ENCODE data around the gene R3HDM2. TPM values are rescaled to one million over a fixed set of nuclear protein-coding genes. Genes with fewer than 3 reads are reported as not detected.

R3HDM2 gene
- total and polyA plus RNA-seq, 10 donors: 11.3 to 90.8 (median 53.5) TPM

GRCh38 chr12:57224278-57224972, 206.4 kb downstream of the R3HDM2 start:
- DNase-seq: no peak
- WGBS, 5 donors: 29 to 45% (median 35%) methylated on average over 30 of the region's 30 CpGs
- peaks cover 0 to 91% (median 49%) of the 10 kb centered on the region in 6 donors for H3K4me1 ChIP-seq
- peaks cover 0 to 87% (median 79%) of the 10 kb centered on the region in 7 donors for H3K27me3 ChIP-seq (replicated peaks in 1 of 7)
- TF ChIP-seq POLR2AphosphoS5 (IDR thresholded peaks at IDR 0.05) (no peak), POLR2A (IDR thresholded peaks at IDR 0.05) (no peak), CTCF (IDR thresholded peaks at IDR 0.05 in 8 of 11, conservative IDR thresholded peaks at IDR 0.05 in 3 of 11) (no peak)
- H3K4me3 ChIP-seq: peak overlapping the region in 4 of 8 donors; percentile 0 to 55 (median 12)
- H3K9me3 ChIP-seq: no peaks in the 10 kb centered on the region
- no peaks in the 10 kb centered on the region for H3K36me3 ChIP-seq
- intact Hi-C loops (cut with DNase I; ENCODE audit: low total_unique reads): no loop called here
- H3K27ac ChIP-seq: no peak overlapping the region

- Histone ChIP-seq H3K4me1 (peaks cover 0 to 82% (median 40%) of the 10 kb centered on the region in 6 donors), H3K27me3 (replicated peaks in 1 of 7) (peaks cover 0 to 96% (median 88%) of the 10 kb centered on the region in 7 donors), H3K4me3 (no peak overlapping the region), H3K36me3 (no peaks in the 10 kb centered on the region), H3K9me3 (no peaks in the 10 kb centered on the region), H3K27ac (no peak overlapping the region)
- no peak for TF ChIP-seq POLR2A (IDR thresholded peaks at IDR 0.05)
- TF ChIP-seq CTCF (IDR thresholded peaks at IDR 0.05 in 8 of 11, conservative IDR thresholded peaks at IDR 0.05 in 3 of 11): peak in 1 of 11 experiments; percentile 2
- intact Hi-C loops (cut with DNase I; ENCODE audit: low total_unique reads): no loop called here
- DNase-seq: no peak
- 39 to 49% (median 40%) methylated on average over 20 to 22 of the region's 22 CpGs for WGBS, 5 donors
Observed at GRCh38 chr12:57223191-57224165, 207.4 kb downstream of the R3HDM2 start.

- Histone ChIP-seq H3K9me3 (no peaks in the 10 kb centered on the region), H3K4me3 (no peak overlapping the region), H3K4me1 (peaks cover under 1 to 82% (median 42%) of the 10 kb centered on the region in 6 donors), H3K27me3 (replicated peaks in 1 of 7) (peaks cover 0 to 100% (median 98%) of the 10 kb centered on the region in 7 donors), H3K36me3 (no peaks in the 10 kb centered on the region), H3K27ac (no peak overlapping the region)
- 22 to 43% (median 36%) methylated on average over 12 to 13 of the region's 13 CpGs for WGBS, 5 donors
- DNase-seq: no peak
- TF ChIP-seq CTCF (IDR thresholded peaks at IDR 0.05 in 8 of 11, conservative IDR thresholded peaks at IDR 0.05 in 3 of 11) (no peak), POLR2A (IDR thresholded peaks at IDR 0.05) (no peak), POLR2AphosphoS5 (IDR thresholded peaks at IDR 0.05) (no peak)
- intact Hi-C loops (cut with DNase I; ENCODE audit: low total_unique reads): no loop called here
Observed at GRCh38 chr12:57222286-57223190, 208.3 kb downstream of the R3HDM2 start.
